RWPE2 (cell line): ENCODE results near the gene EML1.

Experiments
- ATAC-seq: fragments of 200-7000 bp; cut with Tn5 transposase; 3 replicates; pipeline ENCODE4 v1.9.1; 2021; ENCODE audit warnings: low read depth
- DNase-seq: peaks from one replicate; pipeline ENCODE4 v3.0.0-alpha.2; 2020; ENCODE audit warnings: low spot score
- H3K27ac ChIP-seq: fragments of 450-650 bp; 2 replicates; pipeline ENCODE4 v1.5.1; 2017; ENCODE audit warnings: mild to moderate bottlenecking; ENCODE audit not compliant: poor library complexity, severe bottlenecking
- H3K27me3 ChIP-seq: fragments of 250-450 bp; sonication (Bioruptor Pico); 2 replicates; pipeline ENCODE4 v1.5.1; 2021; ENCODE audit warnings: mild to moderate bottlenecking, moderate library complexity; ENCODE audit not compliant: insufficient read depth, poor library complexity, severe bottlenecking
- H3K36me3 ChIP-seq: fragments of 250-450 bp; sonication (Bioruptor Pico); 2 replicates; pipeline ENCODE4 v1.5.1; 2020; ENCODE audit warnings: low read depth, mild to moderate bottlenecking, moderate library complexity
- H3K4me1 ChIP-seq: fragments of 250-450 bp; sonication (Bioruptor Pico); 2 replicates; pipeline ENCODE4 v1.5.1; 2021; ENCODE audit warnings: mild to moderate bottlenecking, moderate library complexity; ENCODE audit not compliant: insufficient read depth, poor library complexity, severe bottlenecking
- H3K4me3 ChIP-seq: fragments of 250-450 bp; sonication (Bioruptor Pico); 2 replicates; pipeline ENCODE4 v1.5.1; 2021; ENCODE audit warnings: mild to moderate bottlenecking, moderate library complexity; ENCODE audit not compliant: severe bottlenecking
- H3K9me3 ChIP-seq: fragments of 250-450 bp; sonication (Bioruptor Pico); 2 replicates; pipeline ENCODE4 v1.5.1; 2021; ENCODE audit warnings: mild to moderate bottlenecking, moderate library complexity; ENCODE audit not compliant: severe bottlenecking
- TF ChIP-seq, protein P1 (sequence below): fragments of 450-650 bp; IDR thresholded peaks from one replicate; pipeline ENCODE4 v1.5.1; 2017; ENCODE audit warnings: mild to moderate bottlenecking, moderate library complexity; ENCODE audit not compliant: poor library complexity, severe bottlenecking

Gene EML1

DNA sequence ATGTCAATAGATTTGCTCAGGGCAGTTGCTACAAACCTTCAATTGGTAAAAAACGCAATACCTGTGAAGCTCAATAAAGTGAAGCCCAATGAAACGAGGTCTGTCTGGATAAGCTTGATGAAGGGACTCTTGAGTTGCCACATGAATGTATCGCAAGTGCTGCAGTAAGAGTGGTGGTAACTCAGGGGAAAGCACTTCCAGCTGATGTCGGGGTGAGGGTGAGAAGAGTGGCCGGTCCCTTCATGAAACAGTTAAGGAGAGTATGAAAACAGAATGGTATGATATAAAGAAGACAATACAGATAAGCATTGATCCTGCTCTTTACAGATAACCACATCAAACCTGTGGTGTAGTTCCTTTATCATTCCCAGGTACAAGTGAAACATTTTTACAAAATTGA is 188.6 kb downstream of the EML1 start:
- TF ChIP-seq, protein P1, sequence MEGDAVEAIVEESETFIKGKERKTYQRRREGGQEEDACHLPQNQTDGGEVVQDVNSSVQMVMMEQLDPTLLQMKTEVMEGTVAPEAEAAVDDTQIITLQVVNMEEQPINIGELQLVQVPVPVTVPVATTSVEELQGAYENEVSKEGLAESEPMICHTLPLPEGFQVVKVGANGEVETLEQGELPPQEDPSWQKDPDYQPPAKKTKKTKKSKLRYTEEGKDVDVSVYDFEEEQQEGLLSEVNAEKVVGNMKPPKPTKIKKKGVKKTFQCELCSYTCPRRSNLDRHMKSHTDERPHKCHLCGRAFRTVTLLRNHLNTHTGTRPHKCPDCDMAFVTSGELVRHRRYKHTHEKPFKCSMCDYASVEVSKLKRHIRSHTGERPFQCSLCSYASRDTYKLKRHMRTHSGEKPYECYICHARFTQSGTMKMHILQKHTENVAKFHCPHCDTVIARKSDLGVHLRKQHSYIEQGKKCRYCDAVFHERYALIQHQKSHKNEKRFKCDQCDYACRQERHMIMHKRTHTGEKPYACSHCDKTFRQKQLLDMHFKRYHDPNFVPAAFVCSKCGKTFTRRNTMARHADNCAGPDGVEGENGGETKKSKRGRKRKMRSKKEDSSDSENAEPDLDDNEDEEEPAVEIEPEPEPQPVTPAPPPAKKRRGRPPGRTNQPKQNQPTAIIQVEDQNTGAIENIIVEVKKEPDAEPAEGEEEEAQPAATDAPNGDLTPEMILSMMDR, result no peak
- Histone ChIP-seq H3K27ac (peak overlapping the region; percentile 31), H3K4me1 (peaks cover 35% of the 10 kb centered on the region), H3K27me3 (no peaks in the 10 kb centered on the region), H3K4me3 (no peak overlapping the region), H3K36me3 (0 out of 2 replicates have a peak, but pooled peaks cover 4% of the 10 kb centered on the region), H3K9me3 (no peaks in the 10 kb centered on the region)
- ATAC-seq (peak; percentile 40; the same call in 1 of the 3 replicates), DNase-seq (no peak)

DNA sequence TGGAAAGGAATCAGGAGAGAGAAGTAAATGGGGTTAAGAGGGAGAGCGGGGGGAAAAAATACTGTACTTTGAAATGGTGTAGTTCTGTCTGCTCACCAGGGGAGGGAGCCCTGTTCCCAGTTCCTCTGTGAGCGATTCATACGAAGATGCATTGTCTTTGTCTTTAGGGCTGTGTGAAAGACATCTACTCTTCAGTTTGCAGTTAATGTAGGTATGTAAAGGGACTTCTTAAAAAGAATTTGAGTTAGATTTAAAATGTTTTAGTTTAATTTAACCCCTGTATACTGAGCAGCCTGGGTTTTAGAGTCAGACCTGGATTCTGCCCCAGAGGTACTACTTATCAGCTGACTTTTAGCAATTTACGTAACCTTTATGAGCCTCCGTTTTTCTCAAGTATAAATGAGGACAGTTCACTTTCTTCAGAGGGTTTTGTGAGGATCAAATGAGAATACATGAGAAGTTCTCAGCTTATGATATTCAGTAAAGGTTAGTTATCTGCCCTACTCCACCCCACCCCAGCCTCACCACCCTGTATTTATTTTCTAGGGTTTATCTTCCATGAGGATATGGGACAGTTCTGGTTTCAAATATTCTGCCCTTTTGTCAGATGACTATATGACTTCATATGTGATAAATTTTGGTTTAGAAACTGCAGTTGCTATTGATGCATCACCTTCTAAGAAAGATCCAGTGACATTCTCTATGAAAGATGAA is 189.5 kb downstream of the EML1 start:
- ATAC-seq (peak; percentile 84), DNase-seq (no peak)

DNA sequence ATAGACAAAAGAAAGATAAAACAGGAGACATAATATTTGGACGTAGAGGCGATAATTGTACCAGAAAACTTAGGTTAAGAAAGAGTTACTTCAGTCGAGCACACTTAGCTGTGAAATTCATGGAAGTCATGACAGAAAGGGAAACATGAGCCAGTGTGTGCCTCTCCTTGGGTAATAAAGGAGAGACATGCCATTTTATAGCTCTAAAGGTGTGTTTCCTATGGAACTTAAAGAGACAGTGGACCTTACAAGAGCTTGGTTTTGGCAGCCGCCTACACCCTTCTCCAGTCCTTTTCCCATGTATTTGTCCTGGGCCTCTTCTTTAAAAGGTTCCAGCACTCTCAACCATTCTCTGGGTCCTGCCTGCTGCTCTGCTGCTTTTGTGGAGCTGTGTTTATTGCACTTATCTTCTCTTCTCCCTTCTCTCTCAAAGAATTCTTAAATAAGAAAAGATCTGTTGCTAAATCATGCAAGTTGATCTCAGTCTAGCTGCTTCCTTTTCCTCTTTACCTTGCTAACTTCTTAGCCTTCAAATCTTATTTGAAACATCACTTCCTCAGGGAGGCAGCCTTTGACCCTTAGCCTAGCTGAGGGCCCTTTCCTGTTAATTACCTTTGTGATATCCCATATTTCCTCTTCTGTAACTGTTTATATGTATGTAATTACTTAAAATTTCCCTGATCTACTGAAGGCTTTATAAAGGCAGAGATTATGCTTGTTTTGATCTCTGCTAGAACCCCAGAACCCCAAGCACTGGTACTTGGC is 190.2 kb downstream of the EML1 start:
- ATAC-seq (no peak), DNase-seq (no peak)
- Histone ChIP-seq H3K4me1 (peaks cover 35% of the 10 kb centered on the region), H3K27ac (peak overlapping the region; percentile 3), H3K9me3 (no peaks in the 10 kb centered on the region), H3K4me3 (no peak overlapping the region), H3K27me3 (no peaks in the 10 kb centered on the region), H3K36me3 (0 out of 2 replicates have a peak, but pooled peaks cover 4% of the 10 kb centered on the region)
- TF ChIP-seq, protein P1, result no peak

More for the DNA sequence above, 189.5 kb downstream of the EML1 start:
- Histone ChIP-seq H3K9me3 (no peaks in the 10 kb centered on the region), H3K27me3 (no peaks in the 10 kb centered on the region), H3K4me1 (peaks cover 35% of the 10 kb centered on the region), H3K4me3 (no peak overlapping the region), H3K27ac (peak overlapping the region; percentile 3), H3K36me3 (0 out of 2 replicates have a peak, but pooled peaks cover 4% of the 10 kb centered on the region)
- TF ChIP-seq, protein P1, result peak; percentile 99

DNA sequence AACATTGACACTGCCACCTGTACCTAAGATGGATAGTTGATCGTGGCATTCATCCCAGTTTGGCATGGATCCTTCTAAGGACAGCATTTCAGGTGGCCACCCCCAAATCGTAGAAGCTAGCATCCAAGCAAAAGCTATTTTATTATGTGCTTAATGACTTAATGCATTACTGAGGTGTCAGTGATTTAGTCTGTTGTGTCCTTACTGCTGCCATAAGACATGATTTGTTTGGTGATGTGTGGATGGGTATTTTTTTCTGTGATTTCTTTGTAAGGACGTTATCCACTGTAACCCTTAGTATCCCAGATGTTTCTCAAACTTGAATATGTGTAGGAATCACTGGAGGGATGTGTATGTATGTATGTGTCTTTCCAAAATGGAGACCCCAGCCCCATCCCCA is 190.8 kb downstream of the EML1 start:
- ATAC-seq (no peak), DNase-seq (no peak)
- no peak overlapping the region for H3K4me3 ChIP-seq
- H3K4me1 ChIP-seq, result peaks cover 35% of the 10 kb centered on the region
- TF ChIP-seq, protein P1, result no peak
- H3K36me3 ChIP-seq, result 0 out of 2 replicates have a peak, but pooled peaks cover 4% of the 10 kb centered on the region
- H3K9me3 ChIP-seq, result no peaks in the 10 kb centered on the region
- no peaks in the 10 kb centered on the region for H3K27me3 ChIP-seq
- no peak overlapping the region for H3K27ac ChIP-seq
